T-helper 9 cell (primary cell): Measurements from ENCODE around the gene IL9R.
"Not testable (repeated sequence)": the region's sequence is repeated elsewhere in the genome, so short reads cannot be mapped to it uniquely, and the experiment has no call there.

ENCODE experiments used
- DNase-seq: peaks from one replicate; pipeline ENCODE4 v3.0.0-alpha.2; 2020

IL9R gene

DNA sequence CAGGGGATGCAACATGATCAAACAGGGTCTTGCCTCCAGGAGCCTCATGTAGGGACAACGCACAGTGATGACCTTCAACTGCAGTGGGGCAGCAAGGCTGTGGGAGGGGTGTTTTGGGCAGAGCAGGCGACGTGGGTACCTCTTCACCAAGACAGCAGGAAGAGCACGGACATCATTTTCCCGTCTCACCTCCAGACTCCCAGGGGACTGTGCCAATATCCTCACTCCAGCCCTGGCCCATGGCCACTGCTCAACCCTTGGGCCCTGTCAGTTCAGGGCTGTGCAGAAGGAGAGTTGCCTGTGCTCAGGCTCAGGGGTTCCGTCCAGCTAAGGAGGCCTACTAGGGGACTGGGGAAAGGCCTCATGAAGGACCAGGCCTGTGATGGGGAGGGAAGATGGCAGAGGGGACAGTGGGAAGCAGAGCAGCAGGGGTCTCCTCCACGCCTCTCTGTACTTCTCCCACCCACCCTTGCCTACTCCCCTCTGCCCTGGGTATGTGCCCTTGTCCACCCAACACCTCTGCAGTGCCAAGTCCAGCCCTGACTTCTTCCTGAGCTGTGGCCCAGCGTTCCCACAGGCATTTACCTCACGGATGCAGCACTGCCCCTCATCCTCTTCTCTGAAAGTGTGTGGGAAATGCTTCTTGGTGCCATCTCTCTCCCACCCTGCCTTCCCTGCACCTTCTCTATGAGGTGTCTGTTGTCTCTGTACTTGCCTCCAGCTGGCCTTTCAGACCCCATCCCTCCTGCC, 1.4 kb downstream of the IL9R start:
- DNase-seq = no peak

- DNase-seq = not testable (repeated sequence)
Measured at GRCh38 chrX:155999751-156000150, 2.3 kb downstream of the IL9R start.

DNA sequence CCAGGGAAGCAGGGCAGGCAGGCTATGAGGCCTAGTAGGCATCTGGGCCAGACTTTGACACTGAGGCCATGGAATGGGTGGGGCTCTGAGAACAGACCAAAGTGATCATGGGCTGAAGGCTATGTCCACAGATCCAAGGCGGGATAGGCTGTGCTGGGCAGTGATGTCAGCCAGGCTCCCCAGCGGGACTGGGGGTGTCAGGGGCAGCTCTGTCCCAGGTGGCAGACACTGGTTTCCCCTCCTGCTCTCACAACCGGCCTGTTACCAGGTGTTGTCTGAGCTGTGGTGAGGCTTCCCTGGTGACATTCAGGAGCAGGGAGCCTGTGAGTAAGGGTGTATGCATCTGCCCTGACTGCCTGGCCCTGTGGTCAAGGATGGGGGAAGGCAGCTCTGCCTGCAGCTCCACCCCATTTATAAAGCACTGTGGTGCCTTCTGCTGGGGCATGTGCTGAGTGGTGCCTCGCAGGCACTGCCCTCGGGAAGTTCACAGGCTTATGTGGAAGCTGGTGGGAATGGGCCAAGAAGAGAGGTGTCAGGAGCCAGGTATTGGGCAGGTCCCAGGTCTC, 2.9 kb downstream of the IL9R start:
- DNase-seq = no peak

DNA sequence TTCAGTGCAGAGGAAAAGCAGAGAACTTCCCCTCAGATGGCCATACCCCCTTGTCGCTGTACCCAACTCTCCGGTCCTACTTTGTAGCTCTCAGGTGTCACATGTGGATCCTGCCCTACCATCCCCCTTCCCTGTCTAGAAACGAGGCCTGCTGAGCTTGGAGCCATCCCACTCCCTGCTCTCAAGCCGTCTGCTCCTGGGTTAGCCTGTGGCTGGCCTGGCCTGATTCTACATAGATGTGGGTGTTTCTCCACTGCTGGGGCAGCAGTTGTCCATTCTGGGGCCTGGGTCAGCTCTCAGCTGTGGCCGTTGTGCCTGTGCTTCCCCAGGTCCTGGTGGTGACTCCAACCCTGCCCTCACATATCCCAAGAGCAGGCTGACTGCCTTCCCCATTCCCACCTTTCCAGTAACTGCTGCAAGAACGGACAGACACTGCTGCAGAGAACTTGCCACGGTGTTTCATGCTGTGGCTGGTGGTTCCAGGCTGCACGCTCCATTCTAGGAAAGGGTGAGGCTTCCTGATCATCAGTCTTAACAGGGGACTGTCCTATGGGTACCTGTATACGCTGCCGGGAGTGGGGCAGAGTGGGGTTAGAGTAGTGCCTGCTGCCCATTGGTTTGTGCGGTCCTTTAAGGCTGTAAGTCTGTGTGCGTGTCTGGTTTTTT, 3.6 kb downstream of the IL9R start:
- no peak for DNase-seq

DNA sequence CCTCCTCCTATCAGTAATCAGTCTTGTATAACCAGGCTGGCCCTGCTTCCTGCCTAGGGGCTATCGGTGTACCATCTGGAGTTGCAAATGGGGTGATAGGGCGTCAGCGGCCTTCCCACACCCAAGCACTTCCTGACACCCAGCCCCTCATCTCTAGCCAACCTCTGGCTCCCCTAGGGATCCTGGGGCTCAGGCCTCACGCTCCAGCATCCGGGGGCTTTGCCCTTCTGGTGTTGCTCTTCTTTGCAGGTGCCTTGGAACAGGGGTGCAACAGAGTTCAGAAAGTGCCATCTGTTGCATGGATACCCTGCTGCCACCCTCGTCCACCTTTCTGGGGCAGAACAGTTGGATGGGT, 4.1 kb downstream of the IL9R start:
- DNase-seq = no peak

DNA sequence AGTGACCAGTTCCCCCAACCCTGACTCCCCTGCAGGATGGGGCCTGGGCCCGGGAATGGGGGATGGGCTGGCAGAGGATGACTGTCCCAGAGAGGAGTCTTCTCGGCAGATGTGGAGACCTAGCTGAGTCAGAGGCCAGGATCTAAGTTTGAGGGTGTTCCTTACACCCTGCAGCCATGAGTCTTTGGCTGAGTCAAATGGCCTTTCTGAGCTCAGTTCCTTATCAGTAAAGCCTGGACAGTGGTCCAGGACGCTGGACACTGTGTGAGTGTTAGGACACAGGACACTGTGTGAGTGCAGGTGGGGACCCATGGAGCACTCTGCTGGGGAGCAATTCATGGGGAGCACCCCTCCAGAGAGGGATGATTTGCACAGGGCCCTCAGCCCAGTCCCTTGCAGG, 5.0 kb downstream of the IL9R start:
- no peak for DNase-seq

DNA sequence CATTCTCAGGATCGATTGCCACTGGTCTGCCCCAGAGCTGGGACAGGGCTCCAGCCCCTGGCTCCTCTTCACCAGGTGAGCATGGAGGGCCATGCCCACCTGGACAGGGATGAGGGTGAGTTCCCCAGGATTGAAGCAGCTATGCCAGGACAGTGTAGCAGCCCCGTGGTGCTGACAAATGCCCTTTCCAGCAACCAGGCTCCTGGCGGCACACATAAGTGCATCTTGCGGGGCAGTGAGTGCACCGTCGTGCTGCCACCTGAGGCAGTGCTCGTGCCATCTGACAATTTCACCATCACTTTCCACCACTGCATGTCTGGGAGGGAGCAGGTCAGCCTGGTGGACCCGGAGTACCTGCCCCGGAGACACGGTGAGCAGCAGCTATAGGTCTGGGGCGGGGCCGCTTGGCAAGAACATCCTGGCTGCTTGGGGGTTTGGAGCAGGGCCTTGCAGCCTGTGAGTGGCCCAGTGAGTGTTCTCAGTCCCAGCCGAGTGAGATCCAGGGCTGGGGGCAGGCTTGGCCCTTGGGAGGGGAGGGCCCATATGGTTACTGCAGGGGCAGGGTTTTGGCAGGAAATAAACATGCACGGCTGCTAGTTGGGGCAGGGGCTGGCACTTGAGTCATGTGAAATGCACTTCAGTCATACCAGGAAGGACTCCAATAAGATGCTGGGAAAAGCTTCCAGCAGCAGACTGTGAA, 6.1 kb downstream of the IL9R start:
- DNase-seq = no peak

DNA sequence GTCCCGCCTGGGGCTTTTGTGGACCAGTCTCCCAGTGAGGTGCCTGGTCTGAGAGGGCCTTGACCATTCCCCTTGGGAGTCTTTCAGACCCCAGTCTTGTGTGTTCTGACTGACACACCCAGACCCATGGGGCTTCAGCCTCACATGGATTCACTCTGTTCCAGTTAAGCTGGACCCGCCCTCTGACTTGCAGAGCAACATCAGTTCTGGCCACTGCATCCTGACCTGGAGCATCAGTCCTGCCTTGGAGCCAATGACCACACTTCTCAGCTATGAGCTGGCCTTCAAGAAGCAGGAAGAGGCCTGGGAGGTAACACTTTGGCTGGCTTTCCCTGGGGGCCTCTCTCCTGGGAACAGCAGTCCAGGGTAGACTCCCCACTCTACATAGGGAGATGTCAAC, 6.8 kb downstream of the IL9R start:
- DNase-seq = no peak

DNA sequence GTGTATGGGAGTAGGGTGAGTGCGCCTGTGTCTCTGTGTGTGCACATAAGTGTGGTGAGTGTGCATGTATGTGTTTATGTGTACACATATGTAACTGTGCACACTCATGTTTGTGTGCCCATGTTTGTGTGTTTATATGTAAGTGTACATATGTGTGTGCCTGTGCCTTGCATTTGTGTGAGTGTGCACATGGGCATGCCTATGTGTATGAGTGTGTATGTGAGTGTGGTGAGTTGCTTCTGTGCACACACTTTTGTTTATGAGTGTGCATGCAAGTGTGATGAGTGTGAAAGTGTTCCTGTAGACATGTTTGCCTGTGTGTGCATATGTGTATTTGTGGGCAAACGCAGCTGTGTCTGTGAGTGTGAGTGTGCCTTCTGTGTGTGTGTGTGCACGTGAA, 7.2 kb downstream of the IL9R start:
- no peak for DNase-seq

GRCh38 chrX:156005144-156005543, 7.6 kb downstream of the IL9R start:
- DNase-seq = no peak

DNA sequence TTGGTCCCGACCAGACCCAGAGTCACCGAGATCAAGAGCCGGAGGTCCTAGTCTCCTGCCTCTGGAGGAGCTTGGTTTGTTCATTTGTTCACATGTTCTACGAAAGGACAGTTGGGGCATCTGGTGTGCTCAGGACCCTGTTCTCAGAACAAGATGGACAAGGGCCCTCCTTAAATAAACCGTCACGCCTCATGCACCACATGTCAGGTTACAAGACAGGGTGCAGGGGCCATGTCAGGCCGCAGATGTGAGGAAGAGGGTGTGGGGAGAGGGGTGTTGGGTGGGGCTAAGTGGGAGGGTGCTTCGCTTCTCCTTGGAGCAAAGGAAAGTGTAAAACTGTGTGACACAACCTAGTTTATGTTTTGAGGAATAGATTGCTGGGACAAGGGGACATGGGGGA, 9.0 kb downstream of the IL9R start:
- DNase-seq = not testable (repeated sequence)

GRCh38 chrX:156008379-156008778, 10.9 kb downstream of the IL9R start:
- not testable (repeated sequence) for DNase-seq

DNA sequence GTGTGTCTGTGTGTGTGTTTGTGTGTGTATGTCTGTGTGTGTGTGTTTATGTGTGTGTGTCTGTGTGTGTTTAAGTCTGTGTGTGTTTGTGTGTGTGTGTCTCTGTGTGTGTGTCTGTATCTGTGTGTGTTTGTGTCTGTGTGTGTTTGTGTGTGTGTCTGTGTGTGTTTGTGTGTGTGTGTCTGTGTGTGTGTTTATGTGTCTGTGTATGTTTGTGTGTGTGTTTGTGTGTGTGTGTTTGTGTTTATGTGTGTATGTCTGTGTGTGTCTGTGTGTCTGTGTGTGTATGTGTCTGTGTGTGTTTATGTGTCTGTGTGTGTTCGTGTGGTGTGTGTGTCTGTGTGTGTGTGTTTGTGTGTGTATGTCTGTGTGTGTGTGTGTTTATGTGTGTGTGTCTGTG, 11.4 kb downstream of the IL9R start:
- no peak for DNase-seq

- not testable (repeated sequence) for DNase-seq
Measured at GRCh38 chrX:156009691-156010090, 12.2 kb downstream of the IL9R start.

GRCh38 chrX:156013286-156013953, 15.9 kb downstream of the IL9R start:
- not testable (repeated sequence) for DNase-seq

DNA sequence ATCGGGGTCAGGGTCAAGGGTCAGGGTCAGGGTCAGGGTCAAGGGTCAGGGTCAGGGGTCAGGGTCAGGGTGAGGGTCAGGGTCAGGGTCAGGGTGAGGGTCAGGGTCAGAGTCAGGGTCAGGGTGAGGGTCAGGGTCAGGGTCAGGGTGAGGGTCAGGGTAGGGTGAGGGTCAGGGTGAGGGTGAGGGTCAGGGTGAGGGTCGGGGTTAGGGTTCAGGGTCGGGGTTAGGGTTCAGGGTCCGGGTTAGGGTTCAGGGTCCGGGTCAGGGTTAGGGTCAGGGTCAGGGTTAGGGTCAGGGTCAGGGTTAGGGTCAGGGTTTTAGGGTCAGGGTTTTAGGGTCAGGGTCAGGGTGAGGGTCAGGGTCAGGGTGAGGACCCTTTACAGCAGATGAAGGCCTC, 22.4 kb downstream of the IL9R start:
- not testable (repeated sequence) for DNase-seq

DNA sequence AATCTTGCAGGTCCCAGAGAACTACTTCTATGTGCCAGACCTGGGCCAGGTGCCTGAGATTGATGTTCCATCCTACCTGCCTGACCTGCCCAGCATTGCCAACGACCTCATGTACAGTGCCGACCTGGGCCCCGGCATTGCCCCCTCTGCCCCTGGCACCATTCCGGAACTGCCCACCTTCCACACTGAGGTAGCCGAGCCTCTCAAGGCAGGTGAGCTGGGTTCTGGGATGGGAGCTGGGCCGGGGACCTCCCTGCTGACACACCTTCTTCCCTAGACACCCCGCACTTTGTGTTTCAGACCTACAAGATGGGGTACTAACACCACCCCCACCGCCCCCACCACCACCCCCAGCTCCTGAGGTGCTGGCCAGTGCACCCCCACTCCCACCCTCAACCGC, 25.5 kb downstream of the IL9R start:
- not testable (repeated sequence) for DNase-seq

DNA sequence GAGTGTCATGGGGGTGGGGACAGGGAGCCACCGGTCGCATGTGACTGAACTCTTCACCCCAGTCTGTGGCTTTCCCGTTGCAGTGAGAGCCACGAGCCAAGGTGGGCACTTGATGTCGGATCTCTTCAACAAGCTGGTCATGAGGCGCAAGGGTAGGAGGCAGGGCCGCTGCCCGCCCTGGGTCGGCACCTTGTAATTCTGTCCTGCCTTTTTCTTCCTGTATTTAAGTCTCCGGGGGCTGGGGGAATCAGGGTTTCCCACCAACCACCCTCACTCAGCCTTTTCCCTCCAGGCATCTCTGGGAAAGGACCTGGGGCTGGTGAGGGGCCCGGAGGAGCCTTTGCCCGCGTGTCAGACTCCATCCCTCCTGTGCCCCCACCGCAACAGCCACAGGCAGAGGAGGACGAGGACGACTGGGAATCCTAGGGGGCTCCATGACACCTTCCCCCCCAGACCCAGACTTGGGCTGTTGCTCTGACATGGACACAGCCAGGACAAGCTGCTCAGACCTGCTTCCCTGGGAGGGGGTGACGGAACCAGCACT, 27.5 kb downstream of the IL9R start:
- not testable (repeated sequence) for DNase-seq

- not testable (repeated sequence) for DNase-seq
Measured at GRCh38 chrX:156028653-156029237, 31.2 kb downstream of the IL9R start.

- DNase-seq = not testable (repeated sequence)
Measured at GRCh38 chrX:156029296-156029695, 31.8 kb downstream of the IL9R start.

GRCh38 chrX:156029707-156030442, 32.4 kb downstream of the IL9R start:
- not testable (repeated sequence) for DNase-seq

DNA sequence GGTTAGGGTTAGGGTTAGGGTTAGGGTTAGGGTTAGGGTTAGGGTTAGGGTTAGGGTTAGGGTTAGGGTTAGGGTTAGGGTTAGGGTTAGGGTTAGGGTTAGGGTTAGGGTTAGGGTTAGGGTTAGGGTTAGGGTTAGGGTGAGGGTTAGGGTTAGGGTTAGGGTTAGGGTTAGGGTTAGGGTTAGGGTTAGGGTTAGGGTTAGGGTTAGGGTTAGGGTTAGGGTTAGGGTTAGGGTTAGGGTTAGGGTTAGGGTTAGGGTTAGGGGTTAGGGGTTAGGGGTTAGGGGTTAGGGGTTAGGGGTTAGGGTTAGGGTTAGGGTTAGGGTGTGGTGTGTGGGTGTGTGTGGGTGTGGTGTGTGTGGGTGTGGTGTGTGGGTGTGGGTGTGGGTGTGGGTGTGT, 33.0 kb downstream of the IL9R start:
- DNase-seq = not testable (repeated sequence)
